Esophagus squamous epithelium (tissue), 5 donors: ENCODE results near the gene DNAJB4. TPM values are rescaled to one million over a fixed set of nuclear protein-coding genes. Genes with fewer than 3 reads are reported as not detected.

Experiments
- DNase-seq: peaks from one replicate; lab custom pipeline; 2025; lab: John Stamatoyannopoulos, UW
- H3K27ac ChIP-seq, 4 donors: fragments of 200-600 bp; sonication (generic); one replicate each; pipeline ENCODE4 v1.5.1; 2016 to 2019; ENCODE audit warnings: mild to moderate bottlenecking in 1 of 4
- H3K27me3 ChIP-seq, 4 donors: fragments of 200-600 bp; sonication (generic); 1 replicate in 3 of 4; 2 replicates in 1 of 4; pipeline versions ENCODE4 v1.5.1 to v1.6.0; 2017 to 2021; ENCODE audit warnings: antibody characterized with exemption in 1 of 4
- H3K36me3 ChIP-seq, 3 donors: fragments of 200-600 bp; sonication (generic); one replicate each; pipeline ENCODE4 v1.5.1; 2016 to 2019
- H3K4me1 ChIP-seq, 3 donors: fragments of 200-600 bp; sonication (generic); one replicate each; pipeline ENCODE4 v1.5.1; 2017 to 2019
- H3K4me3 ChIP-seq, 4 donors: fragments of 200-600 bp; sonication (generic); 1 replicate in 3 of 4; 2 replicates in 1 of 4; pipeline ENCODE4 v1.5.1; 2016 to 2019; ENCODE audit warnings: mild to moderate bottlenecking in 2 of 4, moderate library complexity in 1 of 4
- H3K9me3 ChIP-seq, 3 donors: fragments of 200-600 bp; sonication (generic); one replicate each; pipeline ENCODE4 v1.5.1; 2016 to 2019
- CTCF ChIP-seq, 6 experiments: fragments of 450-650 bp in 4 of 6; fragments of 200-600 bp in 2 of 6; sonication (generic) in 2 of 6; IDR thresholded peaks; one replicate each; pipeline ENCODE4 v1.5.1; 2016 to 2019; ENCODE audit warnings: antibody characterized with exemption in 6 of 6, mild to moderate bottlenecking in 4 of 6, moderate library complexity in 4 of 6
- POLR2A ChIP-seq, 4 donors: fragments of 450-650 bp; IDR thresholded peaks; one replicate each; pipeline ENCODE4 v1.6.1; 2017; ENCODE audit warnings: antibody characterized with exemption in 4 of 4, mild to moderate bottlenecking in 4 of 4, moderate library complexity in 3 of 4
- WGBS, 2 donors: methylation state at CpG; one replicate each; pipeline ENCODE4 v1.1.5; 2018; 5-methylcytosine and 5-hydroxymethylcytosine counted together
- intact Hi-C: fragments of 100-400 bp; cut with DNase I; formaldehyde crosslinking; loops from one replicate; pipeline ENCODE4 v1.15.0; 2022
- total RNA-seq, 4 donors: library from RNA; depleted of rRNA; stranded (reverse); fragments of >200 nt; gene quantifications; one replicate each; pipeline ENCODE4 v1.1.0, GENCODE V29; 2016
- donor health status: DM: yes; HTN: yes; CAD: no.

Gene DNAJB4
- total RNA-seq, 4 donors from 2014 or later, result 11.9 to 27.3 (median 22.5) TPM

- no peaks in the 10 kb centered on the region for H3K9me3 ChIP-seq
- peaks cover 0 to 18% (median 0%) of the 10 kb centered on the region in 3 donors for H3K36me3 ChIP-seq
- H3K27ac ChIP-seq, result peak overlapping the region in 2 of 4 donors; percentile 24 to 99
- WGBS, 2 donors, result 4 to 9% methylated on average over 2 of the region's 2 CpGs
- H3K4me3 ChIP-seq, result peak overlapping the region in 3 of 4 donors; percentile 62 to 86 (median 86)
- intact Hi-C loops, result loop anchor here (10.0 kb wide), 1 partner anchor 139 kb away; no protein-coding TSS in a partner anchor
- peaks cover 11 to 81% (median 30%) of the 10 kb centered on the region in 3 donors for H3K4me1 ChIP-seq
- TF ChIP-seq POLR2A (IDR thresholded peaks at IDR 0.05), result no peak
- TF ChIP-seq CTCF (IDR thresholded peaks at IDR 0.05), result no peak
- no peaks in the 10 kb centered on the region for H3K27me3 ChIP-seq
- no peak for DNase-seq
Measured at GRCh38 chr1:77975907-77976306, 28.8 kb upstream of the DNAJB4 start.

- WGBS, 2 donors, result 52 to 57% methylated on average over 13 of the region's 13 CpGs
- Histone ChIP-seq H3K4me1 (peaks cover 11 to 82% (median 35%) of the 10 kb centered on the region in 3 donors), H3K27me3 (no peaks in the 10 kb centered on the region), H3K36me3 (peaks cover 0 to 13% (median 0%) of the 10 kb centered on the region in 3 donors), H3K27ac (peak overlapping the region in 2 of 4 donors; percentile 93 to 99), H3K4me3 (peak overlapping the region in 3 of 4 donors; percentile 62 to 86 (median 86)), H3K9me3 (no peaks in the 10 kb centered on the region)
- intact Hi-C loops, result loop anchor here (10.0 kb wide), 1 partner anchor 138 kb away; no protein-coding TSS in a partner anchor
- DNase-seq, result no peak
- TF ChIP-seq CTCF (IDR thresholded peaks at IDR 0.05) (no peak), POLR2A (IDR thresholded peaks at IDR 0.05) (no peak)
Measured at GRCh38 chr1:77976433-77977076, 28.2 kb upstream of the DNAJB4 start.

- DNase-seq, result no peak
- intact Hi-C loops, result loop anchor here (10.0 kb wide), 1 partner anchor 137 kb away; no protein-coding TSS in a partner anchor
- Histone ChIP-seq H3K27me3 (no peaks in the 10 kb centered on the region), H3K27ac (peak overlapping the region; percentile 93 to 99 (median 98)), H3K36me3 (peaks cover 0 to 4% (median 0%) of the 10 kb centered on the region in 3 donors), H3K9me3 (no peaks in the 10 kb centered on the region), H3K4me1 (peaks cover 11 to 72% (median 32%) of the 10 kb centered on the region in 3 donors), H3K4me3 (peak overlapping the region; percentile 44 to 86 (median 74))
- WGBS, 2 donors, result 0% methylated on average over 5 of the region's 5 CpGs
- no peak for TF ChIP-seq CTCF (IDR thresholded peaks at IDR 0.05)
- TF ChIP-seq POLR2A (IDR thresholded peaks at IDR 0.05), result no peak
Measured at GRCh38 chr1:77977989-77978292, 26.8 kb upstream of the DNAJB4 start.

GRCh38 chr1:77978293-77978968, 26.3 kb upstream of the DNAJB4 start:
- no peaks in the 10 kb centered on the region for H3K27me3 ChIP-seq
- H3K36me3 ChIP-seq, result peaks cover 0 to 4% (median 0%) of the 10 kb centered on the region in 3 donors
- peak in 3 of 4 donors; percentile 8 to 55 (median 26) for TF ChIP-seq POLR2A (IDR thresholded peaks at IDR 0.05)
- no peak for TF ChIP-seq CTCF (IDR thresholded peaks at IDR 0.05)
- WGBS, 2 donors, result 0% methylated on average over 25 to 32 of the region's 34 CpGs
- intact Hi-C loops, result loop anchor here (10.0 kb wide), 1 partner anchor 136 kb away; no protein-coding TSS in a partner anchor
- H3K4me1 ChIP-seq, result peaks cover 11 to 69% (median 32%) of the 10 kb centered on the region in 3 donors
- peak overlapping the region; percentile 44 to 86 (median 74) for H3K4me3 ChIP-seq
- peak overlapping the region; percentile 93 to 99 (median 98) for H3K27ac ChIP-seq
- DNase-seq, result peak; percentile 15
- no peaks in the 10 kb centered on the region for H3K9me3 ChIP-seq
